Kidney (tissue), 14 donors: ENCODE data around the gene CRIM1. TPM values are rescaled to one million over a fixed set of nuclear protein-coding genes. Genes with fewer than 3 reads are reported as not detected.

Experiments
- DNase-seq, 5 donors: peaks; one replicate each; pipeline ENCODE4 v3.0.0-alpha.2; 2013 to 2020
- FAIRE-seq: peaks from 2 replicates; lab custom pipeline; 2012; peaks lifted over from hg19 to GRCh38; lab: Jason Lieb, UNC
- H3K27ac ChIP-seq, 2 donors: one replicate each; pipeline ENCODE4 v1.7.0; 2013; ENCODE audit warnings: low read depth in 2 of 2, low read length in 2 of 2, inconsistent platforms in 1 of 2
- H3K27me3 ChIP-seq: one replicate; pipeline ENCODE4 v1.7.1; 2013; ENCODE audit warnings: low read length, inconsistent platforms; ENCODE audit not compliant: control insufficient read depth, insufficient read depth
- H3K36me3 ChIP-seq, 3 donors: one replicate each; pipeline versions ENCODE4 v1.7.0 to v1.7.1; 2013; ENCODE audit warnings: low read length in 3 of 3, control low read depth in 1 of 3, inconsistent platforms in 1 of 3; ENCODE audit not compliant: insufficient read depth in 3 of 3, control insufficient read depth in 2 of 3
- H3K4me1 ChIP-seq, 3 donors: one replicate each; pipeline versions ENCODE4 v1.7.0 to v1.7.1; 2013; ENCODE audit warnings: low read length in 3 of 3, inconsistent platforms in 1 of 3, low read depth in 1 of 3; ENCODE audit not compliant: control insufficient read depth in 2 of 3, insufficient read depth in 2 of 3
- H3K4me3 ChIP-seq, 3 donors: one replicate each; pipeline versions ENCODE4 v1.7.0 to v1.8.1; 2013; ENCODE audit warnings: low read length in 3 of 3, control low read depth in 1 of 3, inconsistent platforms in 1 of 3
- H3K9ac ChIP-seq, 3 donors: one replicate each; pipeline versions ENCODE4 v1.7.0 to v1.7.1; 2013; ENCODE audit warnings: low read length in 3 of 3, control low read depth in 1 of 3, inconsistent platforms in 1 of 3
- H3K9me3 ChIP-seq, 3 donors: one replicate each; pipeline versions ENCODE4 v1.7.0 to v1.7.1; 2013; ENCODE audit warnings: low read length in 3 of 3, control low read depth in 1 of 3, inconsistent platforms in 1 of 3; ENCODE audit not compliant: control insufficient read depth in 2 of 3, insufficient read depth in 1 of 3
- intact Hi-C: fragments of 100-400 bp; cut with DNase I; formaldehyde crosslinking; loops from one replicate; pipeline ENCODE4 v1.11.1; 2022
- polyA plus RNA-seq: library from polyadenylated mRNA; stranded (reverse); fragments of 350-450 nt; fragmentation: Illumina TruSeq; extraction: RNeasy Lipid Tissue Mini Kit (QIAGEN cat#74804); gene quantifications from one replicate; pipeline ENCODE4 v1.2.3, GENCODE V29; 2014; ENCODE audit warnings: low read depth, low replicate concordance; ENCODE audit not compliant: insufficient read depth
- total RNA-seq: library from RNA; stranded (reverse); fragmentation: NEBNext Ultra II Directional; extraction: Animal tissue kit (Norgen Biotek cat#: 25700); gene quantifications from one replicate; pipeline ENCODE4 v1.2.1, GENCODE V29; 2021
- TF ChIP-seq, protein P1 (sequence below): IDR thresholded peaks from 3 replicates; pipeline ENCODE4 v1.5.1; 2012; ENCODE audit warnings: mild to moderate bottlenecking, moderate library complexity, borderline replicate concordance; ENCODE audit not compliant: insufficient read depth; ENCODE audit errors: extremely low read depth
- donor health status: control.
- donor health status: control.
- donor health status: control.
- donor health status: control.
- donor health status: control.
- donor health status: DM: yes; HTN: yes; CAD: no.
- donor health status: Normal renal cell carcinoma (clear cell type).

The CRIM1 gene
- total and polyA plus RNA-seq, 2 donors from 2014 or later = 47.2 to 154 TPM

DNA sequence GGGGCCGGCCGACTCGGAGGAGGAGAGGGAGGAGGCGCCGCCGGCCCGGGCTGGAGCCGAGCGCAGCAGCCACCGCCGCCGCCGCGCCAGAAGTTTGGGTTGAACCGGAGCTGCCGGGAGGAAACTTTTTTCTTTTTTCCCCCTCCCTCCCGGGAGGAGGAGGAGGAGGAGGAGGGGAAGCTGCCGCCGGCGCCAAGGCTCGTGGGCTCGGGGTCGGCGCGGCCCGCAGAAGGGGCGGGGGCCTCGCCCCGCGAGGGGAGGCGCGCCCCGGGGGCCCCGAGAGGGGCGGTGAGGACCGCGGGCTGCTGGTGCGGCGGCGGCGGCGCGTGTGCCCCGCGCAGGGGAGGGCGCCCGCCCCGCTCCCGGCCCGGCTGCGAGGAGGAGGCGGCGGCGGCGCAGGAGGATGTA lies 316 bp downstream of the CRIM1 start:
- Histone ChIP-seq H3K36me3 (no peaks in the 10 kb centered on the region), H3K27me3 (no peaks in the 10 kb centered on the region), H3K4me1 (peaks cover 3 to 21% (median 12%) of the 10 kb centered on the region in 3 donors), H3K9me3 (no peaks in the 10 kb centered on the region), H3K27ac (peak overlapping the region; percentile 82 to 93), H3K9ac (no peak overlapping the region), H3K4me3 (peak overlapping the region in 2 of 3 donors; percentile 73 to 98)
- DNase-seq (no peak), FAIRE-seq (no peak)
- TF ChIP-seq, protein P1, sequence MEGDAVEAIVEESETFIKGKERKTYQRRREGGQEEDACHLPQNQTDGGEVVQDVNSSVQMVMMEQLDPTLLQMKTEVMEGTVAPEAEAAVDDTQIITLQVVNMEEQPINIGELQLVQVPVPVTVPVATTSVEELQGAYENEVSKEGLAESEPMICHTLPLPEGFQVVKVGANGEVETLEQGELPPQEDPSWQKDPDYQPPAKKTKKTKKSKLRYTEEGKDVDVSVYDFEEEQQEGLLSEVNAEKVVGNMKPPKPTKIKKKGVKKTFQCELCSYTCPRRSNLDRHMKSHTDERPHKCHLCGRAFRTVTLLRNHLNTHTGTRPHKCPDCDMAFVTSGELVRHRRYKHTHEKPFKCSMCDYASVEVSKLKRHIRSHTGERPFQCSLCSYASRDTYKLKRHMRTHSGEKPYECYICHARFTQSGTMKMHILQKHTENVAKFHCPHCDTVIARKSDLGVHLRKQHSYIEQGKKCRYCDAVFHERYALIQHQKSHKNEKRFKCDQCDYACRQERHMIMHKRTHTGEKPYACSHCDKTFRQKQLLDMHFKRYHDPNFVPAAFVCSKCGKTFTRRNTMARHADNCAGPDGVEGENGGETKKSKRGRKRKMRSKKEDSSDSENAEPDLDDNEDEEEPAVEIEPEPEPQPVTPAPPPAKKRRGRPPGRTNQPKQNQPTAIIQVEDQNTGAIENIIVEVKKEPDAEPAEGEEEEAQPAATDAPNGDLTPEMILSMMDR = no peak
- intact Hi-C loops = loop anchor here (10.0 kb wide), 1 partner anchor 139 kb away; no protein-coding TSS in a partner anchor

- no peaks in the 10 kb centered on the region for H3K9me3 ChIP-seq
- H3K9ac ChIP-seq = peak overlapping the region; percentile 79 to 85 (median 80)
- H3K27me3 ChIP-seq = no peaks in the 10 kb centered on the region
- intact Hi-C loops = loop anchor here (10.0 kb wide), 1 partner anchor 138 kb away; no protein-coding TSS in a partner anchor
- FAIRE-seq = no peak
- peak overlapping the region; percentile 73 to 98 (median 89) for H3K4me3 ChIP-seq
- H3K36me3 ChIP-seq = no peaks in the 10 kb centered on the region
- DNase-seq = peak; percentile 66 to 87 (median 69)
- H3K27ac ChIP-seq = peak overlapping the region; percentile 82 to 93
- TF ChIP-seq, protein P1 = no peak
- peaks cover 3 to 25% (median 13%) of the 10 kb centered on the region in 3 donors for H3K4me1 ChIP-seq
These were observed 866 bp downstream of the CRIM1 start for GRCh38 chr2:36356298-36356989.

- TF ChIP-seq, protein P1 = no peak
- Histone ChIP-seq H3K36me3 (no peaks in the 10 kb centered on the region), H3K27ac (peak overlapping the region; percentile 82 to 93), H3K27me3 (no peaks in the 10 kb centered on the region), H3K9ac (peak overlapping the region; percentile 79 to 85 (median 80)), H3K4me3 (peak overlapping the region; percentile 73 to 98 (median 89)), H3K4me1 (peaks cover 3 to 29% (median 18%) of the 10 kb centered on the region in 3 donors), H3K9me3 (no peaks in the 10 kb centered on the region)
- FAIRE-seq (no peak), DNase-seq (peak; percentile 54 to 82 (median 75))
- intact Hi-C loops = loop anchor here (10.0 kb wide), 1 partner anchor 138 kb away; no protein-coding TSS in a partner anchor
These were observed 1.6 kb downstream of the CRIM1 start for GRCh38 chr2:36356990-36357846.
